Sigmoid colon (tissue), 3 donors: ENCODE data around the gene TOMT.

Source experiments
- CTCF ChIP-seq, 4 experiments: fragments of 450-650 bp in 3 of 4; fragments of 200-600 bp in 1 of 4; IDR thresholded peaks; one replicate each; pipeline ENCODE4 v1.5.1; 2016 to 2019; ENCODE audit warnings: antibody characterized with exemption in 4 of 4, mild to moderate bottlenecking in 3 of 4, moderate library complexity in 2 of 4
- POLR2A ChIP-seq, 2 donors: fragments of 450-650 bp; IDR thresholded peaks; one replicate each; pipeline ENCODE4 v1.6.1; 2016; ENCODE audit warnings: antibody characterized with exemption in 2 of 2, mild to moderate bottlenecking in 2 of 2, moderate library complexity in 2 of 2

GRCh38 chr11:72138821-72139390 lies 33.2 kb downstream of the TOMT start:
- no peak for TF ChIP-seq CTCF (IDR thresholded peaks at IDR 0.05)
- TF ChIP-seq POLR2A (IDR thresholded peaks at IDR 0.05), result no peak
